GM18505 (cell line): ENCODE data around the gene ACTL9.

Experiments
- ATAC-seq: cut with Tn5 transposase; IDR thresholded peaks from one replicate; pipeline ENCODE4 v1.9.1; 2021; ENCODE audit not compliant: unreplicated experiment
- POLR2A ChIP-seq: IDR thresholded peaks from 4 replicates; pipeline ENCODE4 v1.6.1; 2011; ENCODE audit warnings: borderline replicate concordance; ENCODE audit not compliant: insufficient read depth, insufficient read length; ENCODE audit errors: extremely low read depth

ACTL9 gene

GRCh38 chr19:8680676-8681344, 17.8 kb downstream of the ACTL9 start:
- no peak for TF ChIP-seq POLR2A
- no peak for ATAC-seq

GRCh38 chr19:8678244-8678807, 20.3 kb downstream of the ACTL9 start:
- ATAC-seq, result no peak
- TF ChIP-seq POLR2A, result no peak

GRCh38 chr19:8675066-8675465, 23.5 kb downstream of the ACTL9 start:
- ATAC-seq, result no peak
- no peak for TF ChIP-seq POLR2A

- TF ChIP-seq POLR2A, result no peak
- ATAC-seq, result no peak
Observed at GRCh38 chr19:8673276-8673891, 25.2 kb downstream of the ACTL9 start.

GRCh38 chr19:8666814-8667405, 31.7 kb downstream of the ACTL9 start:
- TF ChIP-seq POLR2A, result no peak
- no peak for ATAC-seq

- no peak for ATAC-seq
- TF ChIP-seq POLR2A, result no peak
Observed at GRCh38 chr19:8665468-8666213, 33.0 kb downstream of the ACTL9 start.

GRCh38 chr19:8664671-8665057, 33.9 kb downstream of the ACTL9 start:
- no peak for TF ChIP-seq POLR2A
- ATAC-seq, result no peak

GRCh38 chr19:8663920-8664670, 34.5 kb downstream of the ACTL9 start:
- ATAC-seq, result no peak
- TF ChIP-seq POLR2A, result no peak

- no peak for TF ChIP-seq POLR2A
- ATAC-seq, result no peak
Observed at GRCh38 chr19:8662263-8662662, 36.3 kb downstream of the ACTL9 start.

GRCh38 chr19:8659905-8660304, 38.7 kb downstream of the ACTL9 start:
- TF ChIP-seq POLR2A, result no peak
- no peak for ATAC-seq

GRCh38 chr19:8657869-8658268, 40.7 kb downstream of the ACTL9 start:
- ATAC-seq, result no peak
- TF ChIP-seq POLR2A, result no peak

- no peak for TF ChIP-seq POLR2A
- ATAC-seq, result no peak
Observed at GRCh38 chr19:8655340-8655709, 43.3 kb downstream of the ACTL9 start.

GRCh38 chr19:8654591-8655339, 43.8 kb downstream of the ACTL9 start:
- ATAC-seq, result no peak
- no peak for TF ChIP-seq POLR2A

- no peak for ATAC-seq
- no peak for TF ChIP-seq POLR2A
Observed at GRCh38 chr19:8648240-8648639, 50.4 kb downstream of the ACTL9 start.
